GM19328 (cell line): ENCODE data around the gene POLR2J.
"Not testable (repeated sequence)": the region's sequence is repeated elsewhere in the genome, so short reads cannot be mapped to it uniquely, and the experiment has no call there.

Experiments used
- ATAC-seq: cut with Tn5 transposase; IDR thresholded peaks from one replicate; pipeline ENCODE4 v1.9.1; 2021; ENCODE audit warnings: mild to moderate bottlenecking, moderate library complexity; ENCODE audit not compliant: unreplicated experiment

POLR2J gene

DNA sequence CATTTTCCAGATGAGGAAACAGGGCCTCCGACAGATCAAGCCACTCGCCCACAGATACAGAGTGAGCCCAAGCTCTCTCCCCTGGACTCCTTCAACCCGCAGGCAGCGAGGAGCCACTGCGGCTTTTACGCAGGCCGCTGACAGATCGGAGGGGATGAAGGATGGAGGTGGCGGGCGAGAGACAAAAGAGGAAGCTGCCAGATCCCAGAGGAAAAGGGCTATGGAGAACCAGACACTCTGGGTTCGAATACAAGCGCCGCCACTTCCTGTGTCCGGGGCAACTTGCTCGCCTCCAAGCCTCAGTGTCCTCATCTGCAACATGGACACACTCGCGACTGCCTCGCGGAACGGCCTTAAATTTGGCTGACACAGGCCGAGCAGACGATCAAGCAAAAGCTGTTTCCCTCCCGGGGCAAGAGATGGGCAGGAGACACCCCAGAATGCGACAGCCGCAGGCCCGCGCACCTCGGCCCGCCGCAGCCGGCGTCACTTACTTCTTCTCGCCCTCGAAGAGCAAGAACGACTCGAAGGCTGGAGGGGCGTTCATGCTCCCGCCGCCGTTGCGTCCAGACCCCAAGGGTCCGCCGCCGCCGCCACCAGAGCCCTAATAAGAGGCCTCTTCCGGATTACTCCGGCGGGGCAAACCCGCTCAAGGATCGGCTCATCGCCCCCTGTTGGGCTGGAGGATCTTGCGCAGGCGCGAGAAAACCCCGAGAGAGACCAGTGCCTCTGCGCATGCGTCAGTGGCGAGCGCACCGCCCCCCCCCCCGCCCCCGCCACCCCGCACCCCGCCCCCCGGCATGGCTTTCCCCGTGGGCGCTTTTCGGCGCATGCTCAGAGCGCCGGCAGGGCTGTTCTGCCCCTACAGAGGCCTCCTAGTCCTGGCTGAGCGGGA, at the start of gene POLR2J:
Gene POLR2J (minus strand): TSS at position 609 of the 895 bp plus-strand sequence. CDS start 62 bp downstream, at position 547.
- peak; percentile 84 for ATAC-seq

DNA sequence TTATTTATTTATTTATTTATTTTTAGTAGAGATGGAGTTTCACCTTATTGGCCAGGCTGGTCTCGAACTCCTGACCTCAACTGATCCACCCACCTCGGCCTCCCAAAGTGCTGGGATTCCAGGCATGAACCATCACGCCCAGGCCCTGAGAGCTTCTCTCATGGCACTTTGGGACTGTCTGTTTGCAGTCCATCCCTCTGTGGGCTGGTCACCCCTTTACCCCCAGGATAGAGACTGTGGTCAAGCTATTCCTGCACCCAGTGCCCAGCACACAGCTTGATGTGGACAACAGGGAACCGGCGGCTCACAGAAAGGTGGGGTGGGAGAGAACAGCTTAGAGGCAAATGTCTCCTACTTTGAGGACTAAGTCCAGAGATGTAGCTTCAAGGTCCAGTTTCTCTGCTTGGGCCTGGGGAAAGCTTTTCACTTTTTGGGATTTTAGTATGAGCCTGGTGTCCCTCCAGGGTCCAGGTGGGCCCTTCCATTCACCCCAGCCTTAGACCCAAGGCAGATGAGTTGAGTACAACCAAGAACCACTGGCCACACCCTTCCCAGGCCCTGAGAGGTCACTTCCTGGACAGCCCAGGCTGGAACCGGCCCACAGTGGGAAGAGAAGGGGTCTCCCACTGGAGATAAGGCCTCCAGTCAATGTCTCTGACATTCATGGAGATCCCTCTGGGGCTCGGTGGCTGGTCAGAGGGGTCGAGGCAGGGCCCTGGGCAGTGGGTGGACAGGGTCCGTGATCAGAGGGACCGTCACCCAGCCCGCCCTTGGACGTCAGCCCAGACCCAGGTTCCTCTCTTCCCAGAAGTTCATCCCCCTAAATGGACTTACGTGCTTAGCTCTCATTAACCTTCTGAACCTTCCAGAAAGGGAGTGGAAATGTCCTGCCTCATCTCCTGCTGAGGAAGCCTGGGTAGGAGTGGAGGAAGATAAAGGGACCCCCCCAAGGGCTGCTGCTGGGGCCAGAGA, 49.4 kb upstream of the POLR2J start:
- ATAC-seq: not testable (repeated sequence)

DNA sequence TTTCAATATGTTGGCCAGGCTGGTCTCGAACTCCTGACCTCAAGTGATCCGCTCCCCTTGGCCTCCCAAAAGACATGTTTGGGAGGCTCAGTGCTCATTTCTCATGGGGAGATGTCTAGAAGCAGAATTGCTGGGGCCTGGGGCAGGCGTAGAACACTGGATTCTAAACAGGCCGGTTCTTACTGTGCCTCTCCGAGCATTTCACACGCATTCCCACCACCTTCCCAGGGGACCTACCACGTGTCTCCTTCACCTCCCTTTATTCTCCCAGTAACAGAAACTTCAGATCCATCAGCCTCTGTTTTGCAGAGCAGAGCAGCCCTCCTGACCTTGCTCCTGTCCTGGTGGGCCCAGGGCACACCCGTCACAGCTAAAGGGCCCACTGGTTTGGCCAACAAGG, 48.5 kb upstream of the POLR2J start:
- ATAC-seq: not testable (repeated sequence)

DNA sequence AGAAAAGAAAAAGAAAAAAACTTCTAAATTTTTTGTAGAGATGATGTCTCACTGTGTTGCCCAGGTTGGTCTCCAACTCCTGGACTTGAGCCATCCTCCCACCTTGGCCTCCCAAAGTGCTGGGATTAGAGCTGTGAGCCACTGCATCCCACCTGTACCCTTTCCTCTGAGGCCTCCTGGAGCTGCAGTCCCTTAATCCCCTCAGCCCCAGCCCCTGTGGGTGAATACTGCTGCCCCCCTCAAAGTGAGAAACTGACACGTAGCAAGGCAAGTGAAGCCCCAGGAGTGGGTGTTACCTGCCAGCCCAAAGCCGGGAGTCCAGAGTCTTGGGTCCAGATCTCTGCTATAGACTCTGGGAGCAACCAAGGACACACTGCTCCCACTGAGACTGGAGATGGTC, 46.1 kb upstream of the POLR2J start:
- ATAC-seq: not testable (repeated sequence)

DNA sequence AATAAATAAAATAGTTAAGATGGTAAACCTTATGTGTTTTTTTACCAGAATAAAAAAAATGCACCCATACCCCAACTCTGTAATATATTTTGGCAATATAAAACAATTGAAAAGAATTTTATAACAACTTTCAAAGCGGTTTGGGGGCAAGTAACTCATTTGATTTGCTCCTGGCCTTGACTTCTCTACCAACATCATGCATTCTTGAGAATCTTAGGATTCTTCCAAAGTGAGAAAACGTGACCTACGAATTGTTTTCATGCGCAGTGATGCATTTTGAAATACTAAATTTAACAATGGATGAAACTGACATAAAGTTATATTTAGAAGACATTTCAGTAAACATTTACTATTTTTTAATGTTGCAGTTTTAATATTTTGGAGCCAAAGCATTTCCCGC, 42.1 kb upstream of the POLR2J start:
- not testable (repeated sequence) for ATAC-seq

DNA sequence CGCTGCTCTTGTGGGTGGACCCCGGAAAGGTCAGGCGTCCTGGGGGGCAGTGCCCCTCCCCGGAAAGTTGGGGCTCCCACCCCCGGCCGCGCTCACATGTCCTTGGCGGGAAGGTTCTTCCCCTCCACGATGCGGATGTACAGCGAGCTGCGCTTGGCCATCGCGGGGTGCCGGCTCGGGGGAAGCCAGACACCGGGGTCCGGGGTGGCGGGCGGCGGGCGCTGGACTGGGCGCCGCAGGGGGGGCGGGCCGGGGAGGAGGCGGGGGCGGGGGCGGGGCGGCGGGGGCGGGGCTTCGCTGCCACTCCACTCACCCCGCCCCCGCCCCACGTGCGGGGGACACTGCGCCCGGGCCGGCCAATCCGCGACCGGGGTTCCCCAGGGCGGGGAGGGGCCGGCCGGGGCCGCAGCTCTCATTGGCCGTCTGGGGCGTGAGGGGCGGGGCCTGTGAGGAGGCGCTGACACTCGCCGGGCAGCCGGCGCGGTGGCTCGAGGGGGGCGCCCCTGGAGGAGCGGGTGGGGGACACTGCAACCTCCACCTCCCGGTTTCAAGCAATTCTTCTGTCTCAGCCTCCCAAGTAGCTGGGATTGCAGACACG, 38.9 kb upstream of the POLR2J start, which contains the start of gene RASA4B:
Gene RASA4B (minus strand): TSS at position 228 of the 598 bp plus-strand sequence. CDS start 67 bp downstream, at position 161.
- peak; percentile 72 for ATAC-seq

DNA sequence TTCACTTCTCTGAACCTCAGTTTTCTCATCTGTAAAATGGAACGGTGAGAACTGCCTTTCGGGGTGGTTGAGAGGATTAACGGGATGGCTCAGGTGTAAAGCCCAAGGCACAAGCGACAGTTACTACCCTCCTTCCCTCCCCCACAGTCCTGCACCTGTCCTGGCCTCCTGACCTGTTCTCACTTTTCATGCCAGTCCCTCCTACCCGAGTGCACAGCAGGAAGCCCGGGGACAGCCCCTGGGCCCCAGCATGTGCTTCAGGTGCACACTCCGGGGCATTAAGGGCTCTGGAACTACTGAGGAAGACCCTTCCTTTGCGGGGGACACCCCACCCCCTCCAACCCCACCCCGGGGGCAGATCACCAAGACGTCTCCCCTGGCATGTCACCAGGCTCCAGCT, 38.2 kb upstream of the POLR2J start:
- ATAC-seq: not testable (repeated sequence)

DNA sequence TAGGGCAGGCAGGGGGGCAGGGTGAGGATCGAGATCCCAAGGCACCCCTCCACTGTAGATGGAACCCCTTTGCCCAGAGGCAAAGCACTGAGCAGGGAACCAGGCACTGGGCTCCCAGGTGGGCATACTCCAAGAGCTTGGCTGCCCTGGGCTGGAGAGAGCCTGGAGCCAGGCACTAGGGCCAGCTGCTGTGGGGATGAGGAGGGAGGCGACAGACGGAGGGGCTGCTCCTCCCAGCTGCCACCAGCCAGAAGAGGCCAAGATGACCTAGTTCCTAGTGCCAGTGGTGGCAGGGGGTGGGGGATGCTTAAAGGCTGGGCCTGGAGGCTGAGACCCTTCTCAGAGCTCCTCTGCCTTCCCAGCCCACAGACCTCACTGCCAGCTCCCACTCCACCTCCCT, 37.2 kb upstream of the POLR2J start:
- ATAC-seq: not testable (repeated sequence)

DNA sequence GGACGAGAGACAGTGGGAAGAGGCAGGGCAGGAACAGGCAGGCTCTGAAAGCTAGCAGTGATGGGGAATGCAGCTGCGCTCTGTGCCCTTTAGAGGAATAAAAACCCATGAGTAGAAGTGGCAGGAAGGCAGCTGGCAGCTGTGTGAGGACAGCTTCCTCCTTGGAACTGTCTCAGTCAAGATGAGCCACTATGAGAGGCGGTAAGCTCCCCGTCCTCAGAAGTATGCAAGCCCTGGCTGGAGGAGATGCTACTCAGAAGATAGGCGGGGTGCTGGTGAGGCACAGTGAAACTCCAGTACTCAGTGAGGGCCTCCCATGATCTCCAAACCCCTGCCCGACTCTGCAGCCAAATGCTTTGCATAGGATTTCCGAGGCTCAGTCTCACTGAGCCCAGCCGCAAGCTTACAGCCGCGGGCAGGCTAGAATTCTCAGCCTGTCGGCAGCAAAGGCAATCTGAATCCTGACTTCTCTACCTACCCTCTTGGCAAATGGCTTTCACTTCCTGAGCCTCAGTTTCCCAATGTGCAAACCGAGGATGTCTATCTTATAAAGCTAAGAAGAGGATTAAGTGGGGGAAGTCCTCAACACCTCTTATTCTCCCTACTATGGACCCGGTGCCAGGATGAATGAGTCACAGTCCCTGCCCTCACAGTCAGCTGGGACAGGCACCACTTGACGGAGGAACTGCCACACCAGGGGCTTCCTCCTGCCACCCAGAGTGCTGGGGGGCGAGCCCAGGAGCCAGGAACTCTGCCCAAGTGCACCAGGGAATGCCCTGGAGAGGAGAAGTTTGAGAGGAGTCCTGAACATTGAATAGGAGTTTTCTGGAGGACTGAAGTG, 36.4 kb upstream of the POLR2J start:
- peak; percentile 64 for ATAC-seq

DNA sequence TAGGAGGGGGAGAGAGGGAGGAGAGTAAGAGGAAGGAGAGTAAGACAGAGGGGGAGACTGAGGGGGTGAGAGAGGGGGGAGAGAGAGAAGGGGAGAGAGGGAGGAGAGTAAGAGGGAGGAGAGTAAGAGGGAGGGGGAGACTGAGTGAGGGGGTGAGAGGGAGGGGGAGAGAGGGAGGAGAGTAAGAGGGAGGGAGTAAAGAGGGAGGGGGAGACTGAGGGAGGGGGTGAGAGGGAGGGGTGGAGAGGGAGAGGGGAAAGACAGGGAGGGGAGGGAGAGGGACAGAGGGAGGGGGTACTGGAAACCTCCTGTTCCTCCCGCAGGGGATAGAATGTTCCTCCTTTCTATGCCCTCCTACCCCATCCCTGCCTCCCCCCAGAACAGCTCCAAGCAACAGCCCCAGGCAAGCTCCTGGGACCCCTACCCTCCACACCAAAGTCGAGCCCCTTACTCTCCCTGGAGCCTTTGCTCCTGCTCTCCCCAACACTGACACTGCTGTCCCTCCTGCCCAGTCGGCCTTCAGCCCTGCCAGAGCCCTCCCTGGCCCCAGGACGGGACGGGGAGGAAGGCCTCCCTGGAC, 34.0 kb upstream of the POLR2J start:
- ATAC-seq: not testable (repeated sequence)

DNA sequence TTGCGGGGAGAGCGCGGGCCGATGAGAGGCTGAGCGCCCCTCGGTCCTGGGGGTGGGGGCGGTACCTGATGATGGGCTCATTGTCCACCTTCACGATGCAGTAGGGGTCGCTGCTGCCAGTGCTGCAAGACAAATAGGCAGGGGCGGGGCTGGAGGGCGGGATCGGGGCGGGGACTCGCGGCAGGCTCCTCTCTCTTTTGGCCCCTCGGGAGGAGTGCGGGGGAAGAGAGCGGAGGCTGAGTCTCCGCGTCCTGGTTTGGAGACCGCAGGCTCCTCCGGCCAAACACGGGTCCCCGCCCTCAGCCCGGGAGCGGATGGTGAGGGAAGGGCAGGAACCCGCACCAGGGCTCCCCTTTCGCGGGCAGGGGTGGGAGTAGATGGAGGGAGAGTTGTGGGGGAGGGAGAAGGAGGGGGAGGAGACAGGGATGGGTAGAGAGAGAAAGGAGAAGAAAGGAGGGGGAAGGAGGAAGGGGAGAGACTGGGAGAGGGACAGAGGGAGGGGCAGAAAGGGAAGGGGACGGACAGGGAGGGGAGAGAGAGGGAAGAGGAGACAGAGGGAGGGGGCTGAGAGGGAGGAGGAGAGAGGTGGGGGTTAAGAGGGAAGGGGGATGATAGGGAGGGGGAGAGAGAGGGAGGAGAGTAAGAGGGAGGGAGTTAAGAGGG, 33.3 kb upstream of the POLR2J start:
- ATAC-seq: peak; percentile 31

DNA sequence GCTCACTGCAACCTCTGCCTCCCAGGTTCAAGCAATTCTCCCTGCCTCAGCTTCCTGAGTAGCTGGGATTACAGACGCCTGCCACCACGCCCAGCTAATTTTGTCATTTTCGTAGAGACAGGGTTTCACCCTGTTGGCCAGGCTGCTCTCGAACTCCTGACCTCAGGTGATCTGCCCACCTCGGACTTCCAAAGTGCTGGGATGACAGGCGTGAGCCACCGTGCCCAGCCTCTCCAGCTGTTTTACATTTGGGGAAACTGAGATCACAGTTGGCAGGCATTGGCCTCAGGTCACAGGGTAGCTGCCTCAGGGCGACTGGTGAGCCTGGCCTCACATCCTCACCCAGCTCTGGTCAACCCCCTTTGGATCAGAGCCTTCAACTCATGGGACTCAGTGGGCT, 31.9 kb upstream of the POLR2J start:
- not testable (repeated sequence) for ATAC-seq

DNA sequence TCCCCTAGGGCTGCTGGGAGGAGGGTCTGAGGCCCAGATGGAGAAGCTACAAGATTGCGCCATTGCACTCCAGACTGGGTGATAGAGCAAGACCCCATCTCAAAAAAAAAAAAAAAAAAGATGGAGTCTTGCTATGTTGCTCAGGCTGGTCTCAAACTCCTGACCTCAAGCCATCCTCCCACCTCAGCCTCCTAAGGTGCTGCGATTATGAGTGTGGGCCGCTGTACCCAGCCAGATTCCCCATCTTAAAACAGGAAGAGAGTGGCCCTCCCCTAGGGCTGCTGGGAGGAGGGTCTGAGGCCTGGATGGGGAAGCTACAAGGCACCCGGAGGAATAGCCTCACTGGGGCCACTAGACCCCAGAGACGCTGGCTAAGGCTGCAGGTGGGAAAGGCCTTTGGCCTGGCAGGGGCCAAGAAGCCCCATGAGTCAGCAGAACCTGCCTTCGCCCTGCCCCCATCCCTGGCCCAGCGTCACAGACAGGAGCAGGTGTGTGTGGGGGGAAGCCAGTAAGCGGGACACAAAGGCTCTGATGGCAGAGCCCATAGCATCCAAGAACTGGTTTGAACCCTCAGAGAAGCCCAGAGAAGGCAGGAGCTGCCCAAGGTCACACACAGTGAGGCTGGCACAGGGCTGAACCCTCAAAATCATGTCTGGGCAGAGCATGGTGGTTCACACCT, 28.8 kb upstream of the POLR2J start:
- ATAC-seq: not testable (repeated sequence)

DNA sequence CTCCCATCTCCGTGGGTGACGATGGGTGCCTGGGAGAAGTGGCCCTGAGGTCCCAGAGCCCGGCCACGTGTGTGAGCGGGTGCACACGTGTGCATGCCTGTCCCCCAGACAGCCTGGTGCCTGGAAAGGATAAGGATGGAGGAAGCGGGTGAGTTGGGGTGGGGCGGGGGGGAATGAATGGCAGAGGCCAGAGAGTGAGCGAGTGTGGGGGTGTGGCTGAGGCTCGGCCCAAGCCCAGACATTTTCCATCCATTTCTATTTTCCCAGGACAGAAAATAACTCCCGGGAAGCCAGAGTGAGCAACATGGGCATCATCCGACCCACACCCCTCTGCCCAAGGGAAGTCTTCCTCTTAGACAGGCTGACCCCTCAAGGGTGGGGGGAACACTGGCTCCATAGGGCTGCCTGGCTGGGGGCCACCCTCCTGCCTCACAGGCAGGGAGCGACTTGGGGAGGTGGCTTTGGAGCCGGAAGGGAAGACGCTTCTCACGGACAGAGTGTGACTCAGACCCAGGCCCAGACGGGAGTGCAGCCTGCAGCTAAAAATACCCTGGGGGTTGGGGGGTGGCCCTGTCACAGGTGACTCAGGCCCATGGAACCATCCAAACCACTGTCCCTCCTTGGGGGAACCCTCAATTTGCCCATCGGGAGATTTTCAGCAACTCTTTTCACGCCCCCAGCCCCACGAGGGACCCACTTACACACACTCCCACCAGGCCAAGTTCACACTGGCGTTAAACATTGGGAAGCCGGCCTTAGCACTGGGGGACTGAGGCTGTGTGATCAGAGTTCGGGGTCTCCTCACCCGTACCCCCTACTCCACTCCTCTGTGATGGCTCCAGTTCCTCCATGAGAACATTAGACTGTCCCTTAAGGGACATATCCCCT, 26.8 kb upstream of the POLR2J start:
- ATAC-seq: not testable (repeated sequence)

DNA sequence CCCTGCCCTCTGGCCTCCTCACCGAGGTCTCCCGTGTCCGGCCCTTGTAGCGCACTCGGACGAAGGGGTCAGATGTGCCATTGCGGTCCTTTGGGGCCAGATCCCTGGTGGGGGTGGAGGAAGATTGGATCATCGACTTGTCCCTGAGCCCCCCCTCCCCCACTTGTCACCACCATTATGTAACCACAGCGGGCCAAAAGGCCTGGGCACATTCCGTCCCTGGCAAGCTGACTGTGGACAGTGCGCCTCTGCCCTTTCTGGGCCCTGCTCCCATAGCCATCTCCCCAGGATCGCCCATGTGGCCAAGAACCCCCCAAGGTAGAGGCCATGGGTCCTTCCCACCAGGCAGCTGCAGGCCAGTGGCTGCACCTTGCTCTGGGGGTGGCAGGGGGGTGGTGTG, 24.4 kb upstream of the POLR2J start:
- ATAC-seq: not testable (repeated sequence)

DNA sequence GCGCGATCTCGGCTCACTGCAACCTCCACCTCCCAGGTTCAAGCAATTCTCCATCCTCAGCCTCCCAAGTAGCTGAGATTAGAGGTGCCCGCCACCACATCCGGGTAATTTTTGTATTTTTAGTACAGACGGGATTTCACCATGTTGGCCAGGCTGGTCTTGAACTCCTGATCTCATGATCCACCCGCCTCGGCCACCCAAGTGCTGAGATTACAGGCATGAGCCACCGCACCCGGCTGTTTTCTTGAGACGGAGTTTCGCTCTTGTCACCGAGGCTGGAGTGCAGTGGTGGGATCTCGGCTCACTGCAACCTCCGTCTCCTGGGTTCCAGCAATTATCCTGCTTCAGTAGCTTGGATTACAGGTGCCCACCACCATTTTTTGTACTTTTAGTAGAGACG, 19.6 kb upstream of the POLR2J start:
- ATAC-seq: not testable (repeated sequence)

DNA sequence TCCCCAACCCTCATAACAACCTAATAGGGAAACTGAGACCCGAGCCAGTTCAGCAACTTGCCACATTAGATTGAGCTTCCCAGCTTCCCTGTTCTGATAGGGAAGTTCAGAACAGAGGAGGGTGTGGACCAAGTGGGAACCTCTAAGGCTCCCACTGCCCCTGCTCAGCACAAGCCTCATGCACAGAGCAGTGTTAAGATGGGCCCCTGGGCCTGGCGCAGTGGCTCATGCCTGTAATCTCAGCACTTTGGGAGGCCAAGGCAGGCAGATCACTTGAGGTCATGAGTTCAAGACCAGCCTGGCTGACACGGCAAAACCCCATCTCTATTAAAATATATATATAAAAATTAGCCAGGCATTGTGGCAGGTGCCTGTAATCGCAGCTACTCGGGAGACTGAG, 18.6 kb upstream of the POLR2J start:
- ATAC-seq: not testable (repeated sequence)
